Stimulated activated naive CD8-positive, alpha-beta T cell treated with anti-CD3 and anti-CD28 coated beads, Interleukin-15, Interleukin-2, amounts not matched to agents 100 U/mL and 50 U/mL, for 24 hours (primary cell): ENCODE data around the gene OR52E2.

Experiments
- ATAC-seq: fragments of 150-1000 bp; cut with Tn5 transposase; one replicate; pipeline ENCODE4 v1.10.0; 2021
- DNase-seq: peaks from one replicate; pipeline ENCODE4 v3.0.0; 2021

The OR52E2 gene

DNA sequence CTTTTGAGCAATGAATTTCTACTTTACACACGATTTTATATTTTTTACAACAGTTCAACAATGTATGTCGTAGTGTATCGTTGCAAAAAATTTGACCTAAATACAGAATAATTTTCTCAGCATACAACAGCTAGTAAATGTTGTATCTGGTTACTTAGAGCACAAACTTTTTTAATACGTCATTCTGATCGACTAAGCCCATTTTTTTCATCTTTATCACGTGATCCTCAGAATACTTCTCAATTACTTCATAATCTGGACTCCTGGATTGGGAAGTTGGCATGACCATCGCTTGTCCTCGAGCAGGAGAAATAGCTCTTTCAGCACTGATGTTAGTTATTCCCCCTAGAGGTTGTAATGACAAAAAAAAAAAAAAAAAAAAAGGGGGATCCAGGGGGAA, 48.2 kb downstream of the OR52E2 start:
- no peak for ATAC-seq
- no peak for DNase-seq
